ENCODE data around the gene WDPCP.

DNA sequence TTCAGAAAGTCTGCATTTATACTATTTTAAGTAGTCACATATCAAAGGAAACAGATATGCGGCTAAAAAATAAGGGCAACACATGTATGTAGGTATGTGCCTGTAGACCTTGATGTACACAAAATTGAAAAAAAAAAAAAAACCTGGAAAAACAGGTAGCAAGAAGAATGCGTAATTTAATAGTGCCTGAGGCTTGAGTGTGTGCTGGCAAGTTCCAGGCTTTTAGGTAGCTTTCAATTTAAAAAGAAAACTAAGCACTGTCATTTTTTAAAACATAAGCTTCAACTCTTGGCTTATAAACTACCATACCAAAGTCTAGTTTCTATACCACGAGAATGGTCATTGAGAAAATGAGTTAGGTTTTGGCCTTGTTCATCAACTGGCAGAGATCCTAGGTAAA, 465.4 kb downstream of the WDPCP start:
- TF ChIP-seq, protein P1, sequence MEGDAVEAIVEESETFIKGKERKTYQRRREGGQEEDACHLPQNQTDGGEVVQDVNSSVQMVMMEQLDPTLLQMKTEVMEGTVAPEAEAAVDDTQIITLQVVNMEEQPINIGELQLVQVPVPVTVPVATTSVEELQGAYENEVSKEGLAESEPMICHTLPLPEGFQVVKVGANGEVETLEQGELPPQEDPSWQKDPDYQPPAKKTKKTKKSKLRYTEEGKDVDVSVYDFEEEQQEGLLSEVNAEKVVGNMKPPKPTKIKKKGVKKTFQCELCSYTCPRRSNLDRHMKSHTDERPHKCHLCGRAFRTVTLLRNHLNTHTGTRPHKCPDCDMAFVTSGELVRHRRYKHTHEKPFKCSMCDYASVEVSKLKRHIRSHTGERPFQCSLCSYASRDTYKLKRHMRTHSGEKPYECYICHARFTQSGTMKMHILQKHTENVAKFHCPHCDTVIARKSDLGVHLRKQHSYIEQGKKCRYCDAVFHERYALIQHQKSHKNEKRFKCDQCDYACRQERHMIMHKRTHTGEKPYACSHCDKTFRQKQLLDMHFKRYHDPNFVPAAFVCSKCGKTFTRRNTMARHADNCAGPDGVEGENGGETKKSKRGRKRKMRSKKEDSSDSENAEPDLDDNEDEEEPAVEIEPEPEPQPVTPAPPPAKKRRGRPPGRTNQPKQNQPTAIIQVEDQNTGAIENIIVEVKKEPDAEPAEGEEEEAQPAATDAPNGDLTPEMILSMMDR (conservative IDR thresholded peaks at IDR 0.05; ENCODE audit: low read length) = no peak
- no peak for TF ChIP-seq EZH2phosphoT487 (IDR thresholded peaks at IDR 0.05; ENCODE audit: borderline replicate concordance, low read depth, low read length)

All from OCI-LY7 (cell line).